GM12864 (cell line): ENCODE results near the gene PCDHGA11.
"Not testable (repeated sequence)": the region's sequence is repeated elsewhere in the genome, so short reads cannot be mapped to it uniquely, and the experiment has no call there.

Source experiments
- DNase-seq: peaks from one replicate; pipeline ENCODE4 v3.0.0-alpha.2; 2011; ENCODE audit warnings: low read depth
- H3K4me3 ChIP-seq: 2 replicates; pipeline ENCODE4 v1.5.1; 2011; ENCODE audit warnings: mild to moderate bottlenecking, low read depth, low read length, control low read depth
- TF ChIP-seq, protein P1 (sequence below): IDR thresholded peaks from 2 replicates; pipeline ENCODE4 v1.5.1; 2011; ENCODE audit warnings: low read depth, mild to moderate bottlenecking, moderate library complexity, low read length, control low read depth, inconsistent platforms; ENCODE audit errors: missing control alignments

Gene PCDHGA11

GRCh38 chr5:141393267-141393666 lies 27.6 kb upstream of the PCDHGA11 start:
- H3K4me3 ChIP-seq: no peak overlapping the region
- DNase-seq: no peak
- TF ChIP-seq, protein P1, sequence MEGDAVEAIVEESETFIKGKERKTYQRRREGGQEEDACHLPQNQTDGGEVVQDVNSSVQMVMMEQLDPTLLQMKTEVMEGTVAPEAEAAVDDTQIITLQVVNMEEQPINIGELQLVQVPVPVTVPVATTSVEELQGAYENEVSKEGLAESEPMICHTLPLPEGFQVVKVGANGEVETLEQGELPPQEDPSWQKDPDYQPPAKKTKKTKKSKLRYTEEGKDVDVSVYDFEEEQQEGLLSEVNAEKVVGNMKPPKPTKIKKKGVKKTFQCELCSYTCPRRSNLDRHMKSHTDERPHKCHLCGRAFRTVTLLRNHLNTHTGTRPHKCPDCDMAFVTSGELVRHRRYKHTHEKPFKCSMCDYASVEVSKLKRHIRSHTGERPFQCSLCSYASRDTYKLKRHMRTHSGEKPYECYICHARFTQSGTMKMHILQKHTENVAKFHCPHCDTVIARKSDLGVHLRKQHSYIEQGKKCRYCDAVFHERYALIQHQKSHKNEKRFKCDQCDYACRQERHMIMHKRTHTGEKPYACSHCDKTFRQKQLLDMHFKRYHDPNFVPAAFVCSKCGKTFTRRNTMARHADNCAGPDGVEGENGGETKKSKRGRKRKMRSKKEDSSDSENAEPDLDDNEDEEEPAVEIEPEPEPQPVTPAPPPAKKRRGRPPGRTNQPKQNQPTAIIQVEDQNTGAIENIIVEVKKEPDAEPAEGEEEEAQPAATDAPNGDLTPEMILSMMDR: no peak

- not testable (repeated sequence) for H3K4me3 ChIP-seq, DNase-seq
Measured at GRCh38 chr5:141394401-141395187, 26.3 kb upstream of the PCDHGA11 start.

- peak within 1 kb of the TSS; percentile 53 for H3K4me3 ChIP-seq
- TF ChIP-seq, protein P1: peak; percentile 69
- not testable (repeated sequence) for DNase-seq
Measured at GRCh38 chr5:141397756-141398551, 22.9 kb upstream of the PCDHGA11 start, which contains the start of gene PCDHGB5. Gene PCDHGB5, plus strand, starts transcription at chr5:141397947. Its CDS starts 181 bp downstream, at chr5:141398128.

DNA sequence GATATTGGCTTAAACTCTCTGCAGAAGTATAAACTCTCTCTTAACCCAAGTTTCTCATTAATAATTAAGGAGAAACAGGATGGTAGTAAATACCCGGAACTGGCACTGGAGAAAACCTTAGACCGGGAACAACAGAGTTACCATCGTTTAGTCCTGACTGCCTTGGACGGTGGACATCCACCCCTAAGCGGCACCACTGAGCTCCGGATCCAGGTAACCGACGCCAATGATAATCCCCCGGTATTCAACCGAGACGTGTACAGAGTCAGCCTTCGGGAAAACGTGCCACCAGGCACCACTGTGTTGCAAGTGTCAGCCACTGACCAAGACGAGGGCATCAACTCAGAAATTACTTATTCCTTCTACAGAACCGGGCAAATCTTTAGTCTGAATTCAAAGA lies 22.2 kb upstream of the PCDHGA11 start:
- H3K4me3 ChIP-seq: no peak overlapping the region; the same call in 1 of the 2 replicates
- DNase-seq: no peak
- TF ChIP-seq, protein P1: no peak

- H3K4me3 ChIP-seq: no peak overlapping the region
- no peak for DNase-seq
Measured at GRCh38 chr5:141399555-141400258, 21.1 kb upstream of the PCDHGA11 start.

GRCh38 chr5:141402553-141403243 lies 18.2 kb upstream of the PCDHGA11 start, which contains the start of gene PCDHGA9:
Gene PCDHGA9, plus strand, starts transcription at chr5:141402778. Its CDS starts 175 bp downstream, at chr5:141402953.
- DNase-seq: no peak
- H3K4me3 ChIP-seq: peak within 1 kb of the TSS; percentile 0; the same call in 1 of the 2 replicates
- TF ChIP-seq, protein P1: peak; percentile 54

More at GRCh38 chr5:141399555-141400258, 21.1 kb upstream of the PCDHGA11 start:
- TF ChIP-seq, protein P1: no peak
